ENCODE data around the gene GTF2H3. TPM values are rescaled to one million over a fixed set of nuclear protein-coding genes. Genes with fewer than 3 reads are reported as not detected.

Gene GTF2H3
- total and polyA plus RNA-seq, 11 donors = 3.5 to 21.9 (median 12.9) TPM

GRCh38 chr12:123634142-123634561 is 523 bp downstream of the GTF2H3 start:
- peak overlapping the region in 11 of 12 donors; percentile 62 to 87 (median 81) for H3K27ac ChIP-seq
- no peaks in the 10 kb centered on the region for H3K27me3 ChIP-seq
- H3K4me3 ChIP-seq = peak overlapping the region; percentile 64 to 98 (median 80)
- H3K36me3 ChIP-seq = peaks cover 0 to 33% (median 28%) of the 10 kb centered on the region in 9 donors
- WGBS, 4 donors = 11 to 22% (median 17%) methylated on average over 19 of the region's 19 CpGs
- ATAC-seq (no peak), DNase-seq (no peak)
- no peaks in the 10 kb centered on the region for H3K9me3 ChIP-seq
- peaks cover 0 to 23% (median 12%) of the 10 kb centered on the region in 12 donors for H3K4me1 ChIP-seq
- TF ChIP-seq POLR2A (IDR thresholded peaks at IDR 0.05) (no peak), CTCF (IDR thresholded peaks at IDR 0.05) (no peak)
- intact Hi-C loops (cut with DNase I) = no loop called here

GRCh38 chr12:123643911-123644310 is 10.3 kb downstream of the GTF2H3 start:
- 80 to 92% (median 89%) methylated on average over 7 of the region's 7 CpGs for WGBS, 4 donors
- no peaks in the 10 kb centered on the region for H3K27me3 ChIP-seq

GRCh38 chr12:123645380-123645779 is 11.8 kb downstream of the GTF2H3 start:
- no peaks in the 10 kb centered on the region for H3K4me1 ChIP-seq
- no peak for ATAC-seq
- intact Hi-C loops (cut with DNase I) = no loop called here
- H3K27ac ChIP-seq = no peak overlapping the region
- WGBS, 4 donors = 94 to 98% (median 95%) methylated on average over 3 of the region's 3 CpGs
- TF ChIP-seq POLR2A (IDR thresholded peaks at IDR 0.05) (no peak), CTCF (IDR thresholded peaks at IDR 0.05) (no peak)
- H3K9me3 ChIP-seq = no peaks in the 10 kb centered on the region
- H3K36me3 ChIP-seq = peaks cover 0 to 96% (median 81%) of the 10 kb centered on the region in 9 donors
- no peak for DNase-seq
- no peaks in the 10 kb centered on the region for H3K27me3 ChIP-seq
- H3K4me3 ChIP-seq = no peak overlapping the region

More at GRCh38 chr12:123643911-123644310, 10.3 kb downstream of the GTF2H3 start:
- no peak overlapping the region for H3K27ac ChIP-seq
- intact Hi-C loops (cut with DNase I) = no loop called here
- H3K36me3 ChIP-seq = peaks cover 0 to 95% (median 79%) of the 10 kb centered on the region in 9 donors
- no peak overlapping the region for H3K4me3 ChIP-seq
- H3K4me1 ChIP-seq = no peaks in the 10 kb centered on the region
- no peak for TF ChIP-seq CTCF (IDR thresholded peaks at IDR 0.05)
- no peak for TF ChIP-seq POLR2A (IDR thresholded peaks at IDR 0.05)
- no peaks in the 10 kb centered on the region for H3K9me3 ChIP-seq
- DNase-seq (no peak), ATAC-seq (no peak)

- H3K36me3 ChIP-seq = peaks cover 0 to 96% (median 81%) of the 10 kb centered on the region in 9 donors
- intact Hi-C loops (cut with DNase I) = no loop called here
- no peak for ATAC-seq
- DNase-seq = no peak
- no peaks in the 10 kb centered on the region for H3K27me3 ChIP-seq
- no peaks in the 10 kb centered on the region for H3K9me3 ChIP-seq
- H3K4me1 ChIP-seq = no peaks in the 10 kb centered on the region
- no peak overlapping the region for H3K27ac ChIP-seq
- WGBS, 4 donors = 84 to 90% (median 89%) methylated on average over 5 of the region's 5 CpGs
- TF ChIP-seq POLR2A (IDR thresholded peaks at IDR 0.05) (no peak), CTCF (IDR thresholded peaks at IDR 0.05) (no peak)
- H3K4me3 ChIP-seq = no peak overlapping the region
Observed at GRCh38 chr12:123645878-123646277, 12.2 kb downstream of the GTF2H3 start.
